Measurements from ENCODE around the gene OR56A5. TPM values are rescaled to one million over a fixed set of nuclear protein-coding genes. Genes with fewer than 3 reads are reported as not detected.

The OR56A5 gene
- total and polyA plus RNA-seq, 2 donors (not counting 3 experiments of a cell fraction or from before 2014, with no cell fraction given) = not detected

DNA sequence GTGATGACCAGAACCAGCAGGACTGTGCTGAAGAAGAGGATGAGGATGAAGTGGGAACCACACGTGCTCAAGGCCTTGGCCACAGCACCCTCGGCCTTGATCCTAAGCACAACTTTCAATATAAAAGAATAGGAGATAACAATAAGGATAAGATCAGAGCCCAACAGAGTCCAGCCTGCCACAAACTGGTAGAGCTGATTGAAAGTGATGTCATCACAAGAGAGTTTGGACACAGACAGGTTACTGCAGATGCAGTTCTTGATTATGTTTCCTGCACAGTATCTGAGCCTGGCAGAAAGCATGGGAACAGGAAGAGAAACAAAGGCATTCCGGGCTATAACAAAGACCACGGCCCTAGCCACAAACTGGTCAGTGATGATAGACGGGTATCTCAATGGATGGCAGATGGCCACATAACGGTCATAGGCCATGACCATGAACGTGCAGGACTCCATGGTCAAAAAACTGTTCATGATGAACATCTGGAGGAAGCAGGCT is 34.0 kb upstream of the OR56A5 start:
- CTCF ChIA-PET = no interaction called here
- Histone ChIP-seq H3K9me3 (replicated peaks; ENCODE audit: control insufficient read depth, insufficient read depth, low read length) (no peaks in the 10 kb centered on the region), H3K9me1 (replicated peaks; ENCODE audit: control insufficient read depth, extremely low read depth, insufficient read depth, low read length) (no peaks in the 10 kb centered on the region), H3K9ac (replicated peaks; ENCODE audit: extremely low read depth, insufficient read depth, low read length) (no peak overlapping the region), H3K4me3 (replicated peaks in 1 of 3; ENCODE audit: insufficient read depth in 1 of 3, low read depth in 1 of 3, low read length in 3 of 3) (no peak overlapping the region), H3K36me3 (ENCODE audit: control insufficient read depth in 2 of 2, extremely low read depth in 1 of 2, insufficient read depth in 2 of 2, low read length in 2 of 2) (no peaks in the 10 kb centered on the region), H4K20me1 (replicated peaks; ENCODE audit: control insufficient read depth, extremely low read depth, insufficient read depth, low read length) (no peaks in the 10 kb centered on the region), H3K4me2 (ENCODE audit: insufficient read depth, low read length) (no peak overlapping the region), H2AFZ (ENCODE audit: low read depth, low read length) (no peak overlapping the region), H3K4me1 (ENCODE audit: control insufficient read depth, extremely low read depth, insufficient read depth, low read length) (no peaks in the 10 kb centered on the region), H3K27me3 (ENCODE audit: control insufficient read depth in 2 of 2, insufficient read depth in 2 of 2, low read length in 2 of 2) (no peaks in the 10 kb centered on the region), H3K27ac (ENCODE audit: insufficient read depth, low read depth, low read length) (no peak overlapping the region), H3K79me2 (ENCODE audit: control insufficient read depth, insufficient read depth, low read length) (no peaks in the 10 kb centered on the region)
- DNase-seq (ENCODE audit: low read depth, low spot score) (no peak), FAIRE-seq (no peak)
- dilution Hi-C loops (cut with MboI; ENCODE audit: extremely low pct_ligation_motif_present, low sequenced_read_pairs) (no loop called here), intact Hi-C loops (cut with micrococcal nuclease) (no loop called here)
- POLR2A ChIA-PET = no interaction called here
- no peak for TF ChIP-seq GATA2 (IDR thresholded peaks at IDR 0.05; ENCODE audit: insufficient read depth, insufficient read length, low read depth, low read length)
- TF ChIP-seq POLR2AphosphoS5 (IDR thresholded peaks at IDR 0.05; ENCODE audit: insufficient read depth, low read depth, low read length) = no peak
- no peak for TF ChIP-seq POLR2A (IDR thresholded peaks at IDR 0.05; ENCODE audit: low read depth, low read length)
- BruUV-seq (replicated peaks) = no TSS peak

DNA sequence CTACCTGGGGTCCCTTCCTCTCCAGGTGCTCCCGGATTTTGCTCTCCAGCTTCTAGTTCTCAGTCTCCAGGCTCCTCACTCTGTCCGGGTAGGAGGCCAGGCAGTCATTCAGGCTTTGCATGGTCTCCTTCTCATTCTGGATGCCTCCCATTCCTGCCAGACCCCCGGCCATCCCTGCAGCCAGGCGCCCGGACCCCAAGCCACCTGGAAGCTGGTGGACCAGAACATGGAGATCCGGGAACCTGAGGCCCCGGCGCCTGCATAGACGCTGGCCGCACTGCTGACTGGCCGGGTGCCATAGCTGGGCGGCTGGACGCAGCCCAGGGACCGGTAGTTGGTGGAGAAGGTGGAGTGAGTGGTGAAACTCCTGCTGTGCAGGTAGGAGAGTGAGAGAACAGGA is 26.5 kb upstream of the OR56A5 start:
- Histone ChIP-seq H4K20me1 (replicated peaks; ENCODE audit: control insufficient read depth, extremely low read depth, insufficient read depth, low read length) (no peaks in the 10 kb centered on the region), H2AFZ (ENCODE audit: low read depth, low read length) (no peak overlapping the region), H3K79me2 (ENCODE audit: control insufficient read depth, insufficient read depth, low read length) (no peaks in the 10 kb centered on the region), H3K4me3 (replicated peaks in 1 of 3; ENCODE audit: insufficient read depth in 1 of 3, low read depth in 1 of 3, low read length in 3 of 3) (no peak overlapping the region), H3K27ac (ENCODE audit: insufficient read depth, low read depth, low read length) (no peak overlapping the region), H3K27me3 (ENCODE audit: control insufficient read depth in 2 of 2, insufficient read depth in 2 of 2, low read length in 2 of 2) (no peaks in the 10 kb centered on the region), H3K4me1 (ENCODE audit: control insufficient read depth, extremely low read depth, insufficient read depth, low read length) (no peaks in the 10 kb centered on the region), H3K9me3 (replicated peaks; ENCODE audit: control insufficient read depth, insufficient read depth, low read length) (no peaks in the 10 kb centered on the region), H3K36me3 (ENCODE audit: control insufficient read depth in 2 of 2, extremely low read depth in 1 of 2, insufficient read depth in 2 of 2, low read length in 2 of 2) (no peaks in the 10 kb centered on the region), H3K9me1 (replicated peaks; ENCODE audit: control insufficient read depth, extremely low read depth, insufficient read depth, low read length) (no peaks in the 10 kb centered on the region), H3K9ac (replicated peaks; ENCODE audit: extremely low read depth, insufficient read depth, low read length) (no peak overlapping the region), H3K4me2 (ENCODE audit: insufficient read depth, low read length) (no peak overlapping the region)
- POLR2A ChIA-PET = no interaction called here
- no peak for FAIRE-seq
- intact Hi-C loops (cut with micrococcal nuclease) (no loop called here), dilution Hi-C loops (cut with MboI; ENCODE audit: extremely low pct_ligation_motif_present, low sequenced_read_pairs) (no loop called here)
- no TSS peak for BruUV-seq (replicated peaks)
- CTCF ChIA-PET = interaction anchor here (2.1 kb wide), 1 partner anchor 368 kb away, joined by 16 read pairs; no protein-coding TSS in a partner anchor
- TF ChIP-seq EZH2 (IDR thresholded peaks at IDR 0.05; ENCODE audit: borderline replicate concordance, low read depth, low read length, severe bottlenecking) = no peak
- no peak for TF ChIP-seq POLR2AphosphoS5 (IDR thresholded peaks at IDR 0.05; ENCODE audit: insufficient read depth, low read depth, low read length)
- TF ChIP-seq FOS (IDR thresholded peaks at IDR 0.05; ENCODE audit: borderline replicate concordance, insufficient read depth, low read length) = no peak
- TF ChIP-seq, protein P1, sequence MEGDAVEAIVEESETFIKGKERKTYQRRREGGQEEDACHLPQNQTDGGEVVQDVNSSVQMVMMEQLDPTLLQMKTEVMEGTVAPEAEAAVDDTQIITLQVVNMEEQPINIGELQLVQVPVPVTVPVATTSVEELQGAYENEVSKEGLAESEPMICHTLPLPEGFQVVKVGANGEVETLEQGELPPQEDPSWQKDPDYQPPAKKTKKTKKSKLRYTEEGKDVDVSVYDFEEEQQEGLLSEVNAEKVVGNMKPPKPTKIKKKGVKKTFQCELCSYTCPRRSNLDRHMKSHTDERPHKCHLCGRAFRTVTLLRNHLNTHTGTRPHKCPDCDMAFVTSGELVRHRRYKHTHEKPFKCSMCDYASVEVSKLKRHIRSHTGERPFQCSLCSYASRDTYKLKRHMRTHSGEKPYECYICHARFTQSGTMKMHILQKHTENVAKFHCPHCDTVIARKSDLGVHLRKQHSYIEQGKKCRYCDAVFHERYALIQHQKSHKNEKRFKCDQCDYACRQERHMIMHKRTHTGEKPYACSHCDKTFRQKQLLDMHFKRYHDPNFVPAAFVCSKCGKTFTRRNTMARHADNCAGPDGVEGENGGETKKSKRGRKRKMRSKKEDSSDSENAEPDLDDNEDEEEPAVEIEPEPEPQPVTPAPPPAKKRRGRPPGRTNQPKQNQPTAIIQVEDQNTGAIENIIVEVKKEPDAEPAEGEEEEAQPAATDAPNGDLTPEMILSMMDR (IDR thresholded peaks at IDR 0.05; ENCODE audit: extremely low read depth in 1 of 2, insufficient read depth in 1 of 2, low read depth in 1 of 2, low read length in 2 of 2) = no peak
- no peak for TF ChIP-seq POLR2A (IDR thresholded peaks at IDR 0.05; ENCODE audit: low read depth, low read length)
- no peak for TF ChIP-seq MYC (IDR thresholded peaks at IDR 0.05; ENCODE audit: low read depth, low read length)
- TF ChIP-seq, protein P2, sequence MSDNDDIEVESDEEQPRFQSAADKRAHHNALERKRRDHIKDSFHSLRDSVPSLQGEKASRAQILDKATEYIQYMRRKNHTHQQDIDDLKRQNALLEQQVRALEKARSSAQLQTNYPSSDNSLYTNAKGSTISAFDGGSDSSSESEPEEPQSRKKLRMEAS (IDR thresholded peaks at IDR 0.05; ENCODE audit: insufficient read depth, insufficient read length) = no peak
- TF ChIP-seq JUN (IDR thresholded peaks at IDR 0.05; ENCODE audit: borderline replicate concordance, insufficient read depth, insufficient read length, low read depth) = no peak
- TF ChIP-seq GATA2 (IDR thresholded peaks at IDR 0.05; ENCODE audit: insufficient read depth, insufficient read length, low read depth, low read length) = no peak
- no peak for DNase-seq (ENCODE audit: low read depth, low spot score)

All from endothelial cell of umbilical vein (primary cell).